ENCODE measurements around the gene SMC1B. TPM values are rescaled to one million over a fixed set of nuclear protein-coding genes. Genes with fewer than 3 reads are reported as not detected.
A peak's percentile ranks its signal among the peaks of the same experiment; 100 is the strongest.
"Not testable (repeated sequence)": the region's sequence is repeated elsewhere in the genome, so short reads cannot be mapped to it uniquely, and the experiment has no call there.

The SMC1B gene
- total RNA-seq, 2 donors from 2014 or later: not detected

GRCh38 chr22:45445031-45445710 lies 31.8 kb upstream of the SMC1B start:
- Histone ChIP-seq H3K9me3 (no peaks in the 10 kb centered on the region), H3K27me3 (no peaks in the 10 kb centered on the region), H3K4me3 (no peak overlapping the region), H3K36me3 (replicated peaks in 1 of 2; ENCODE audit: insufficient read depth in 1 of 2, low read depth in 2 of 2) (no peaks in the 10 kb centered on the region), H3K4me1 (peaks cover 5% of the 10 kb centered on the region), H3K27ac (no peak overlapping the region)
- TF ChIP-seq POLR2A (IDR thresholded peaks at IDR 0.05) (no peak), CTCF (IDR thresholded peaks at IDR 0.05) (no peak)
- 82 to 86% methylated on average over 7 to 14 of the region's 14 CpGs for WGBS, 2 donors
- ATAC-seq: no peak
- intact Hi-C loops (cut with DNase I): no loop called here
- no peak for DNase-seq

GRCh38 chr22:45444168-45444567 lies 30.8 kb upstream of the SMC1B start:
- peaks cover 5% of the 10 kb centered on the region for H3K4me1 ChIP-seq
- H3K27ac ChIP-seq: no peak overlapping the region
- TF ChIP-seq CTCF (IDR thresholded peaks at IDR 0.05) (no peak), POLR2A (IDR thresholded peaks at IDR 0.05) (no peak)
- H3K36me3 ChIP-seq (replicated peaks in 1 of 2; ENCODE audit: insufficient read depth in 1 of 2, low read depth in 2 of 2): no peaks in the 10 kb centered on the region
- no peak overlapping the region for H3K4me3 ChIP-seq
- no peak for ATAC-seq
- DNase-seq: no peak
- intact Hi-C loops (cut with DNase I): no loop called here
- no peaks in the 10 kb centered on the region for H3K27me3 ChIP-seq
- no peaks in the 10 kb centered on the region for H3K9me3 ChIP-seq
- 76 to 89% methylated on average over 3 of the region's 3 CpGs for WGBS, 2 donors

- Histone ChIP-seq H3K4me1 (peaks cover 5% of the 10 kb centered on the region), H3K27me3 (no peaks in the 10 kb centered on the region), H3K27ac (no peak overlapping the region), H3K4me3 (no peak overlapping the region), H3K9me3 (no peaks in the 10 kb centered on the region), H3K36me3 (replicated peaks in 1 of 2; ENCODE audit: insufficient read depth in 1 of 2, low read depth in 2 of 2) (no peaks in the 10 kb centered on the region)
- WGBS, 2 donors: 53 to 61% methylated on average over 5 of the region's 5 CpGs
- intact Hi-C loops (cut with DNase I): no loop called here
- TF ChIP-seq POLR2A (IDR thresholded peaks at IDR 0.05): no peak
- no peak for TF ChIP-seq CTCF (IDR thresholded peaks at IDR 0.05)
- ATAC-seq: no peak
- no peak for DNase-seq
These were observed 28.7 kb upstream of the SMC1B start for GRCh38 chr22:45442116-45442515.

- intact Hi-C loops (cut with DNase I): no loop called here
- Histone ChIP-seq H3K9me3 (no peaks in the 10 kb centered on the region), H3K27me3 (no peaks in the 10 kb centered on the region), H3K4me1 (peaks cover 5% of the 10 kb centered on the region), H3K27ac (no peak overlapping the region), H3K4me3 (no peak overlapping the region), H3K36me3 (replicated peaks in 1 of 2; ENCODE audit: insufficient read depth in 1 of 2, low read depth in 2 of 2) (no peaks in the 10 kb centered on the region)
- peak; percentile 44 to 71 (median 62) for DNase-seq
- peak; percentile 62 for ATAC-seq
- 7 to 12% methylated on average over 10 of the region's 10 CpGs for WGBS, 2 donors
- TF ChIP-seq POLR2A (IDR thresholded peaks at IDR 0.05): no peak
- TF ChIP-seq CTCF (IDR thresholded peaks at IDR 0.05): peak; percentile 21 to 54 (median 42)
These were observed 27.7 kb upstream of the SMC1B start for GRCh38 chr22:45441138-45441537.

- DNase-seq; intact Hi-C loops (cut with DNase I); H3K27me3 ChIP-seq; H3K36me3 ChIP-seq (replicated peaks in 1 of 2; ENCODE audit: insufficient read depth in 1 of 2, low read depth in 2 of 2); H3K4me1 ChIP-seq; H3K4me3 ChIP-seq; H3K9me3 ChIP-seq; H3K27ac ChIP-seq; ATAC-seq: not testable (repeated sequence)
- WGBS, 2 donors: 29 to 37% methylated on average over 13 of the region's 13 CpGs
These were observed 27.3 kb upstream of the SMC1B start for GRCh38 chr22:45440688-45441087.
